ENCODE measurements around the gene CPA4. TPM values are rescaled to one million over a fixed set of nuclear protein-coding genes. Genes with fewer than 3 reads are reported as not detected.

Gene CPA4
- total RNA-seq, 6 donors from 2014 or later: 0.20 to 0.34 TPM; not detected in 4

DNA sequence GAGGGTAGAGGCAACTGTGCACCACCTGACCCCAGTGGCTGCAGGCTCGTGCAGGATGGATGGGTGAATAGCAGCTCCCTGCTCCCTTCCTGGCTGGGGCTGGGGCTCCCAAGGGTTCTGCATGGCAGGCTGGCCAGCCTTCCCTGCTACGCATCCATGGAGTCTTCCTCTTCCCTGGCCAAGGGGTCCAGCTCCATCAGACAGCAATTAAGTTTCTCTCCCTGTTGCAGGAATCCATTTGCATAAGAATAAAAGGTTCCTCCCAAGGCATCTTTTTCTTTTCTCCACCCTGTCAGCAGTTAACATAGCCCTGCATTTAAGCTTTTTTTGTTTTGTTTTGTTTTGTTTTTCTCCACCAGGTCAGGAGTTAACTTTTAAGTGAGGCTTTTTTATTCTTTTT, 36.3 kb upstream of the CPA4 start:
- 80 to 82% methylated on average over 2 of the region's 2 CpGs for WGBS, 2 donors

DNA sequence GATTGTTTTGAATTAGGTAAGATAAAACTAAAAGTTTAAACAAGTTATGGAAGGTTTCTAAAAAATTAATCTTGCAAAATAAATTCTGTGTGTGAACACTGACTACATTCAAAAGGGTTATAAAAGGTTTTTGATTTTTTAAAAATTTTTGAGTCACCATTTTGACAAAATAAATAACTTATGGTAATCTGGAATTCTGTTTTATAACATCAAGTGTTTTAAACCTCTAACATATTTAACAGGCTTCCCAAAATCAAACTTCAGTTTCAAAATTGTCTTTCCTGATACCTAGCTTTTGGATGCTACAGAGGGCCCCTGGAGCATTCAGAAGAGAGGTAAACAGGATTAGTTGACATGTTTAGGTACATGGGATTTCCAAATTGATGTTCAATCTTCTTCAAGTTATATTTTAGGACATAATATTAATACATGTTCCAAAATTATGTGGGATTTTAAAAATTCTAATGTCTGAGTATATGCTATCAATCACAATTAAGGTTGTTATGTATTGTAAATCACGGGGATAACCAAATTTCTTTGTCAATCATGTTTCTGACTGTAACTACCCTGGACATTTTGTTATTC, 34.4 kb upstream of the CPA4 start:
- Histone ChIP-seq H3K27ac (no peak overlapping the region), H3K9me3 (peaks cover 10 to 41% (median 21%) of the 10 kb centered on the region in 4 donors), H3K27me3 (no peaks in the 10 kb centered on the region), H3K4me3 (no peak overlapping the region), H3K36me3 (no peaks in the 10 kb centered on the region), H3K4me1 (no peaks in the 10 kb centered on the region)
- ATAC-seq (ENCODE audit: low FRiP score in 2 of 2) (no peak), DNase-seq (no peak)
- no peak for TF ChIP-seq EP300 (IDR thresholded peaks at IDR 0.05)
- TF ChIP-seq, protein P1, sequence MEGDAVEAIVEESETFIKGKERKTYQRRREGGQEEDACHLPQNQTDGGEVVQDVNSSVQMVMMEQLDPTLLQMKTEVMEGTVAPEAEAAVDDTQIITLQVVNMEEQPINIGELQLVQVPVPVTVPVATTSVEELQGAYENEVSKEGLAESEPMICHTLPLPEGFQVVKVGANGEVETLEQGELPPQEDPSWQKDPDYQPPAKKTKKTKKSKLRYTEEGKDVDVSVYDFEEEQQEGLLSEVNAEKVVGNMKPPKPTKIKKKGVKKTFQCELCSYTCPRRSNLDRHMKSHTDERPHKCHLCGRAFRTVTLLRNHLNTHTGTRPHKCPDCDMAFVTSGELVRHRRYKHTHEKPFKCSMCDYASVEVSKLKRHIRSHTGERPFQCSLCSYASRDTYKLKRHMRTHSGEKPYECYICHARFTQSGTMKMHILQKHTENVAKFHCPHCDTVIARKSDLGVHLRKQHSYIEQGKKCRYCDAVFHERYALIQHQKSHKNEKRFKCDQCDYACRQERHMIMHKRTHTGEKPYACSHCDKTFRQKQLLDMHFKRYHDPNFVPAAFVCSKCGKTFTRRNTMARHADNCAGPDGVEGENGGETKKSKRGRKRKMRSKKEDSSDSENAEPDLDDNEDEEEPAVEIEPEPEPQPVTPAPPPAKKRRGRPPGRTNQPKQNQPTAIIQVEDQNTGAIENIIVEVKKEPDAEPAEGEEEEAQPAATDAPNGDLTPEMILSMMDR (IDR thresholded peaks at IDR 0.05): no peak
- WGBS, 2 donors: 73 to 76% methylated on average over 1 of the region's 1 CpG

More for the DNA sequence above, 36.3 kb upstream of the CPA4 start:
- no peaks in the 10 kb centered on the region for H3K4me1 ChIP-seq
- H3K9me3 ChIP-seq: peaks cover 10 to 41% (median 21%) of the 10 kb centered on the region in 4 donors
- no peak overlapping the region for H3K27ac ChIP-seq
- H3K27me3 ChIP-seq: no peaks in the 10 kb centered on the region
- DNase-seq (no peak), ATAC-seq (ENCODE audit: low FRiP score in 2 of 2) (no peak)
- no peaks in the 10 kb centered on the region for H3K36me3 ChIP-seq
- H3K4me3 ChIP-seq: no peak overlapping the region
- TF ChIP-seq EP300 (IDR thresholded peaks at IDR 0.05): no peak
- no peak for TF ChIP-seq POLR2A (IDR thresholded peaks at IDR 0.05)
- TF ChIP-seq, protein P1 (IDR thresholded peaks at IDR 0.05): no peak
- TF ChIP-seq POLR2AphosphoS5 (IDR thresholded peaks at IDR 0.05): no peak

DNA sequence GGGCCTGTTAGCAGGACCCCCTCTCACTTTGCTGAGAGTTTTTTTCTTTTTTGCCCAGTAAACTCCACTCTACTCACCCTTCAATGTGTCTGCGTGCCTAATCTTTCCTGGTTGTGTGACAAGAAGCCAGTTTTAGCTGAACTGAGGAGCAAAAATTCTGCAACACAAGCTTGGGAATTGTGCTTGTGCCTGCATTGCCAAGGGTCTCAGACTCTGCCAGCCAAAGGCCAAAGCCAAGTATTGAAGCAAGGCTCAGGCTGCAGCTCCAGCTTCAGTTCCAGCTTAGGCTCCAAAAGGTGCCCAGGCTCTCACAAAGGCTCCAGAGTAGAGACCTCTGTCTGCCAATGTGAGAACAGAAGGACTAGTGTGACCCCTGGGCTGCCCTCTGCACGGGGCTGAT, 30.5 kb upstream of the CPA4 start:
- 56 to 86% methylated on average over 1 to 2 of the region's 2 CpGs for WGBS, 2 donors
- H3K4me1 ChIP-seq: no peaks in the 10 kb centered on the region
- ATAC-seq (ENCODE audit: low FRiP score in 2 of 2) (no peak), DNase-seq (no peak)
- H3K27ac ChIP-seq: no peak overlapping the region
- TF ChIP-seq, protein P1 (IDR thresholded peaks at IDR 0.05): no peak
- TF ChIP-seq EP300 (IDR thresholded peaks at IDR 0.05) (no peak), POLR2AphosphoS5 (IDR thresholded peaks at IDR 0.05) (no peak), POLR2A (IDR thresholded peaks at IDR 0.05) (no peak)
- peaks cover 6 to 24% (median 19%) of the 10 kb centered on the region in 4 donors for H3K9me3 ChIP-seq
- H3K4me3 ChIP-seq: no peak overlapping the region
- no peaks in the 10 kb centered on the region for H3K27me3 ChIP-seq
- no peaks in the 10 kb centered on the region for H3K36me3 ChIP-seq

DNA sequence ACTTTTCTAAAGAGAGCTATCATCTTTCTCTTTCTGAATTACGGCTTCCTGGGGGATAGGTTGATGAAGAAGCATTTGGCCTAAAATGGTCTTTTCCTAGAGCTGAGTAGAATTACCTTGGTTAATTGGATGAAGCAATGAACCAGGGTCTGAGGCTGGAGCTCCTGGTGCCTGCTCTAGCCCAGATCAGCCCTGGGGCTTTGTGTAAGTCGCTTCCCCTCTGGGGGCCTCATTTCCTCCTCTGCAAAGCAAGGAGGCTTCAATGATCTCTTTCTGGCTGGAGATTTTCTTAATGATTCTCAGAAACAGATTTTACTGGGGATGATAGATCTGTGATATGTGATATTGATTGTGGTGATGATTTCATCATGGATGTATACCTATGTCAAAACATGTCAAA, 29.8 kb upstream of the CPA4 start:
- WGBS, 2 donors: 56 to 80% methylated on average over 2 of the region's 2 CpGs
- Histone ChIP-seq H3K27me3 (no peaks in the 10 kb centered on the region), H3K4me3 (no peak overlapping the region), H3K36me3 (no peaks in the 10 kb centered on the region), H3K9me3 (peaks cover under 1 to 18% (median 13%) of the 10 kb centered on the region in 4 donors), H3K4me1 (no peaks in the 10 kb centered on the region), H3K27ac (no peak overlapping the region)
- ATAC-seq (ENCODE audit: low FRiP score in 2 of 2) (no peak), DNase-seq (no peak)
- TF ChIP-seq POLR2A (IDR thresholded peaks at IDR 0.05) (no peak), POLR2AphosphoS5 (IDR thresholded peaks at IDR 0.05) (no peak), EP300 (IDR thresholded peaks at IDR 0.05) (no peak)
- TF ChIP-seq, protein P1 (IDR thresholded peaks at IDR 0.05): no peak

Data from upper lobe of left lung (tissue), 6 donors.